Kidney (tissue), 22 donors: Measurements from ENCODE around the gene AGO3. TPM values are rescaled to one million over a fixed set of nuclear protein-coding genes. Genes with fewer than 3 reads are reported as not detected.

Experiments used
- DNase-seq, 5 donors: peaks; one replicate each; pipeline ENCODE4 v3.0.0-alpha.2; 2013 to 2020
- FAIRE-seq: peaks from 2 replicates; lab custom pipeline; 2012; peaks lifted over from hg19 to GRCh38; lab: Jason Lieb, UNC
- H3K27ac ChIP-seq, 2 donors: one replicate each; pipeline ENCODE4 v1.7.0; 2013; ENCODE audit warnings: low read depth in 2 of 2, low read length in 2 of 2, inconsistent platforms in 1 of 2
- H3K27me3 ChIP-seq: one replicate; pipeline ENCODE4 v1.7.1; 2013; ENCODE audit warnings: low read length, inconsistent platforms; ENCODE audit not compliant: control insufficient read depth, insufficient read depth
- H3K36me3 ChIP-seq, 3 donors: one replicate each; pipeline versions ENCODE4 v1.7.0 to v1.7.1; 2013; ENCODE audit warnings: low read length in 3 of 3, control low read depth in 1 of 3, inconsistent platforms in 1 of 3; ENCODE audit not compliant: insufficient read depth in 3 of 3, control insufficient read depth in 2 of 3
- H3K4me1 ChIP-seq, 3 donors: one replicate each; pipeline versions ENCODE4 v1.7.0 to v1.7.1; 2013; ENCODE audit warnings: low read length in 3 of 3, inconsistent platforms in 1 of 3, low read depth in 1 of 3; ENCODE audit not compliant: control insufficient read depth in 2 of 3, insufficient read depth in 2 of 3
- H3K4me3 ChIP-seq, 3 donors: one replicate each; pipeline versions ENCODE4 v1.7.0 to v1.8.1; 2013; ENCODE audit warnings: low read length in 3 of 3, control low read depth in 1 of 3, inconsistent platforms in 1 of 3
- H3K9ac ChIP-seq, 3 donors: one replicate each; pipeline versions ENCODE4 v1.7.0 to v1.7.1; 2013; ENCODE audit warnings: low read length in 3 of 3, control low read depth in 1 of 3, inconsistent platforms in 1 of 3
- H3K9me3 ChIP-seq, 3 donors: one replicate each; pipeline versions ENCODE4 v1.7.0 to v1.7.1; 2013; ENCODE audit warnings: low read length in 3 of 3, control low read depth in 1 of 3, inconsistent platforms in 1 of 3; ENCODE audit not compliant: control insufficient read depth in 2 of 3, insufficient read depth in 1 of 3
- intact Hi-C: fragments of 100-400 bp; cut with DNase I; formaldehyde crosslinking; loops from one replicate; pipeline ENCODE4 v1.11.1; 2022
- long read RNA-seq, 10 donors: library from polyadenylated mRNA in 1 of 10; unstranded in 1 of 10; transcript quantifications; one replicate each; pipeline ENCODE4 v2.0.0 and lab custom pipeline, GENCODE V29; 2021 to 2026
- polyA plus RNA-seq: library from polyadenylated mRNA; stranded (reverse); fragments of 350-450 nt; fragmentation: Illumina TruSeq; extraction: RNeasy Lipid Tissue Mini Kit (QIAGEN cat#74804); gene quantifications from one replicate; pipeline ENCODE4 v1.2.3, GENCODE V29; 2014; ENCODE audit warnings: low read depth, low replicate concordance; ENCODE audit not compliant: insufficient read depth
- total RNA-seq: library from RNA; stranded (reverse); fragmentation: NEBNext Ultra II Directional; extraction: Animal tissue kit (Norgen Biotek cat#: 25700); gene quantifications from one replicate; pipeline ENCODE4 v1.2.1, GENCODE V29; 2021
- TF ChIP-seq, protein P1 (sequence below): IDR thresholded peaks from 3 replicates; pipeline ENCODE4 v1.5.1; 2012; ENCODE audit warnings: mild to moderate bottlenecking, moderate library complexity, borderline replicate concordance; ENCODE audit not compliant: insufficient read depth; ENCODE audit errors: extremely low read depth
- donor health status: control.
- donor health status: control.
- donor health status: control.
- donor health status: control.
- donor health status: control.
- donor health status: DM: yes; HTN: yes; CAD: no.
- donor health status: Normal renal cell carcinoma (clear cell type).

Gene AGO3
- total RNA-seq, result 28.2 TPM
- polyA plus RNA-seq, result 2.8 TPM
- long read RNA-seq, donor 1, result 0 reads
- long read RNA-seq, donor 2, full-length matches to known transcripts, result 1 of 1 reads
- long read RNA-seq, donor 2, partial matches to known transcripts, result 0 of 1 reads
- long read RNA-seq, donor 2, other reads (novel, unspliced or antisense), result 0 of 1 reads
- long read RNA-seq, donor 3, result 0 reads
- long read RNA-seq, donor 4, full-length matches to known transcripts, result 3 of 86 reads
- long read RNA-seq, donor 4, partial matches to known transcripts, result 36 of 86 reads
- long read RNA-seq, donor 4, other reads (novel, unspliced or antisense), result 47 of 86 reads
- long read RNA-seq, donor 5, result 0 reads
- long read RNA-seq, donor 6, result 0 reads
- long read RNA-seq, donor 7, full-length matches to known transcripts, result 3 of 17 reads
- long read RNA-seq, donor 7, partial matches to known transcripts, result 2 of 17 reads
- long read RNA-seq, donor 7, other reads (novel, unspliced or antisense), result 12 of 17 reads
- long read RNA-seq, donor 8, result 0 reads
- long read RNA-seq, donor 9, result 0 reads
- long read RNA-seq, donor 10, partial matches to known transcripts, result 0 of 1 reads
- long read RNA-seq, donor 10, other reads (novel, unspliced or antisense), result 0 of 1 reads

DNA sequence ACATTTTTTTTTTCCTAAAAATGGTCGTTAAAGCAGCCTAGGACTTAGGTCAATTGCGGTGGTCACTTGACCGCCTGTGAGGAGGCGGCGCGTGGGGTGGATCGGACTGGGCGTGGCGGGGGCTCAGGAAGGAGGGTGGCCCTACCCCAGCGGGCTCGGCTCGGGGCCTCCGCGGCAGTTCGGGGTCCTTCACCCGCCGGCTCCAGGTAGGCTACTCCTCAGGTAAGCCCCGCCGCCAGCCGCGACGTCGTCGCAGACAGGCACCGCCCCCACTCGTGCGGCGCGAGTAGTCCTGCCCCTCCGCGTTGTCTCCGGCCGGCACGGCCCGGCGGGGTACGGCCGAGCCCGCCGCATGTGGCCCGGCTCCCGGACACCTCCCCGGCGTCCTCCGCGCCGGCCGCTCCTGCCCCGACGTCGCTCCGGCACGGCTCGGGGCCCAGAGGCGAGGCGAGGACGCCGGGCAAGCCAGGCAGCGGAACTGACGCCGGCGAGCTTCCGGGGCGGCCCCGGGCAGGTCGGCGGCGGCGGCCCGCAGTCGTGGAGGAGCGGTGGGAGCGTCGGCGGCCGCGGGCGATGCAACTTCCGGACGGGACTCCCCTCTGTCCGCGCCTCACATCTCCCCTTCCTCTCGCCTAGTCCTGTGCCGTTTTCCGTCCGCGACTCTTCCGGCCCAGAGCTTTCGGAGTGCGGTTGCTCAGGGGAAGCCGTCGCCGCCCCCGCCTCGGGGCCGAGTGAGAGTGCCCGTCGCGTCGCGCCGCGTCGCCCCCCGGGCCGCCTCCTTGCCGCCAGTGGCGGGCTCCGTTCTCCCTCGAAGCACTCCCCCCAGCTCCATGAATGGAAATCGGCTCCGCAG, at the start of gene AGO3:
TSS of gene AGO3 (plus strand) at position 513 of the 853 bp plus-strand sequence. CDS start at position 835, 322 bp downstream.
- Histone ChIP-seq H3K4me3 (peak within 1 kb of the TSS; percentile 81 to 97 (median 84)), H3K9me3 (no peaks in the 10 kb centered on the region), H3K9ac (peak within 1 kb of the TSS; percentile 87 to 96 (median 89)), H3K36me3 (no peaks in the 10 kb centered on the region), H3K27me3 (no peaks in the 10 kb centered on the region), H3K27ac (peak within 1 kb of the TSS; percentile 94 to 97), H3K4me1 (peaks cover 0 to 8% (median 3%) of the 10 kb centered on the region in 3 donors)
- FAIRE-seq, result no peak
- intact Hi-C loops, result no loop called here
- peak; percentile 82 to 95 (median 89) for DNase-seq
- TF ChIP-seq, protein P1, sequence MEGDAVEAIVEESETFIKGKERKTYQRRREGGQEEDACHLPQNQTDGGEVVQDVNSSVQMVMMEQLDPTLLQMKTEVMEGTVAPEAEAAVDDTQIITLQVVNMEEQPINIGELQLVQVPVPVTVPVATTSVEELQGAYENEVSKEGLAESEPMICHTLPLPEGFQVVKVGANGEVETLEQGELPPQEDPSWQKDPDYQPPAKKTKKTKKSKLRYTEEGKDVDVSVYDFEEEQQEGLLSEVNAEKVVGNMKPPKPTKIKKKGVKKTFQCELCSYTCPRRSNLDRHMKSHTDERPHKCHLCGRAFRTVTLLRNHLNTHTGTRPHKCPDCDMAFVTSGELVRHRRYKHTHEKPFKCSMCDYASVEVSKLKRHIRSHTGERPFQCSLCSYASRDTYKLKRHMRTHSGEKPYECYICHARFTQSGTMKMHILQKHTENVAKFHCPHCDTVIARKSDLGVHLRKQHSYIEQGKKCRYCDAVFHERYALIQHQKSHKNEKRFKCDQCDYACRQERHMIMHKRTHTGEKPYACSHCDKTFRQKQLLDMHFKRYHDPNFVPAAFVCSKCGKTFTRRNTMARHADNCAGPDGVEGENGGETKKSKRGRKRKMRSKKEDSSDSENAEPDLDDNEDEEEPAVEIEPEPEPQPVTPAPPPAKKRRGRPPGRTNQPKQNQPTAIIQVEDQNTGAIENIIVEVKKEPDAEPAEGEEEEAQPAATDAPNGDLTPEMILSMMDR, result no peak

- no peaks in the 10 kb centered on the region for H3K36me3 ChIP-seq
- H3K27me3 ChIP-seq, result no peaks in the 10 kb centered on the region
- TF ChIP-seq, protein P1, result no peak
- intact Hi-C loops, result no loop called here
- no peak overlapping the region for H3K4me3 ChIP-seq
- peaks cover 0 to 7% (median 0%) of the 10 kb centered on the region in 3 donors for H3K4me1 ChIP-seq
- no peak overlapping the region for H3K9ac ChIP-seq
- DNase-seq (no peak), FAIRE-seq (no peak)
- no peaks in the 10 kb centered on the region for H3K9me3 ChIP-seq
- no peak overlapping the region for H3K27ac ChIP-seq
Measured at GRCh38 chr1:35881850-35882273, 49.0 kb upstream of the AGO3 start.

DNA sequence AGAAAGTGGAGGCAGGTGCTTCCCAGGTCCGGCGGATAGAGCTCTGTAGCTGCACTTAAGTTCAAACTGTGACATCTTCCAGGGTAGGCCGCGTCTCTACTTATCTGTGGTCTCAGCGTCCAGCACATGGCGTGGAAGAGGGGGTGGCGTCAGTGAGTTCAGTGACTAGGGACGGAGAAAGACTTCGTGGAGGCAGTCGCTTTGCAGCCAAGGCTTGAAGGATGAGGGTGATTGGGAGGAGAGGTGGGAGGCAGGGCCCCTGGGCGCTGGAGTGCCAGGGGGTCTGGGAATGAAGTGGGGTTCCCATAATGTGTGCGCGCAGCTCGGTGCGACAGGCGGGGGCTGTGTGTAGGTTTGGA, 48.3 kb upstream of the AGO3 start:
- Histone ChIP-seq H3K27me3 (no peaks in the 10 kb centered on the region), H3K27ac (no peak overlapping the region), H3K4me3 (peak overlapping the region in 2 of 3 donors; percentile 26 to 100), H3K4me1 (peaks cover 0 to 9% (median 0%) of the 10 kb centered on the region in 3 donors), H3K9ac (peak overlapping the region in 1 of 3 donors; percentile 53), H3K36me3 (no peaks in the 10 kb centered on the region), H3K9me3 (no peaks in the 10 kb centered on the region)
- intact Hi-C loops, result no loop called here
- FAIRE-seq (no peak), DNase-seq (no peak)
- TF ChIP-seq, protein P1, result no peak
